Neural progenitor cell (in vitro differentiated cells): ENCODE results near the gene SYMPK. TPM values are rescaled to one million over a fixed set of nuclear protein-coding genes. Genes with fewer than 3 reads are reported as not detected.

Experiments used
- DNase-seq: peaks from one replicate; pipeline ENCODE4 v3.0.0-alpha.2; 2016; ENCODE audit warnings: low spot score
- H2AFZ ChIP-seq: fragments of 200-600 bp; sonication (generic); replicated peaks from 2 replicates; pipeline ENCODE4 v1.6.1; 2016; ENCODE audit warnings: antibody characterized with exemption
- H3F3A ChIP-seq: fragments of 200-600 bp; sonication (generic); 2 replicates; pipeline ENCODE4 v1.6.1; 2016; ENCODE audit warnings: antibody characterized with exemption, low read depth
- H3K27ac ChIP-seq: fragments of 200-600 bp; sonication (generic); 2 replicates; pipeline ENCODE4 v1.5.1; 2016; ENCODE audit warnings: mild to moderate bottlenecking
- H3K27me3 ChIP-seq: fragments of 200-600 bp; sonication (generic); 2 replicates; pipeline ENCODE4 v1.6.1; 2016; ENCODE audit warnings: mild to moderate bottlenecking, moderate library complexity
- H3K36me3 ChIP-seq: fragments of 200-600 bp; sonication (generic); 2 replicates; pipeline ENCODE4 v1.5.1; 2016
- H3K4me1 ChIP-seq: fragments of 200-600 bp; sonication (generic); 2 replicates; pipeline ENCODE4 v1.6.1; 2016; ENCODE audit warnings: mixed run types
- H3K4me2 ChIP-seq: fragments of 200-600 bp; sonication (generic); 2 replicates; pipeline ENCODE4 v1.6.1; 2016
- H3K4me3 ChIP-seq: fragments of 200-600 bp; sonication (generic); 2 replicates; pipeline ENCODE4 v1.5.1; 2016
- H3K79me2 ChIP-seq: fragments of 200-600 bp; sonication (generic); 2 replicates; pipeline ENCODE4 v1.6.1; 2016; ENCODE audit warnings: low read depth
- H3K9ac ChIP-seq: fragments of 200-600 bp; sonication (generic); 2 replicates; pipeline ENCODE4 v1.6.1; 2016
- H3K9me3 ChIP-seq: fragments of 200-600 bp; sonication (generic); 2 replicates; pipeline ENCODE4 v1.5.1; 2016; ENCODE audit warnings: low read depth
- H4K20me1 ChIP-seq: fragments of 200-600 bp; sonication (generic); 2 replicates; pipeline ENCODE4 v1.6.1; 2016; ENCODE audit warnings: low read depth
- H3K27ac Mint-ChIP-seq: 3 replicates; pipeline ENCODE4 v1.8.0; 2021; ENCODE audit warnings: mixed read lengths
- H3K27me3 Mint-ChIP-seq: 2 replicates; pipeline ENCODE4 v1.8.0; 2022; ENCODE audit warnings: low read depth, mild to moderate bottlenecking, inconsistent platforms, moderate library complexity, mixed read lengths; ENCODE audit not compliant: insufficient read depth
- H3K36me3 Mint-ChIP-seq: 3 replicates; pipeline ENCODE4 v1.8.0; 2021; ENCODE audit warnings: mixed read lengths
- H3K4me1 Mint-ChIP-seq: 3 replicates; pipeline ENCODE4 v1.8.0; 2021; ENCODE audit warnings: mixed read lengths
- H3K4me3 Mint-ChIP-seq: 3 replicates; pipeline ENCODE4 v1.8.0; 2021; ENCODE audit warnings: mild to moderate bottlenecking, moderate library complexity, mixed read lengths
- H3K9me3 Mint-ChIP-seq: 3 replicates; pipeline ENCODE4 v1.8.0; 2020; ENCODE audit warnings: mixed read lengths
- EZH2 ChIP-seq: fragments of 200-600 bp; sonication (generic); IDR thresholded peaks from 2 replicates; pipeline ENCODE4 v1.6.1; 2017; ENCODE audit warnings: antibody characterized with exemption, mild to moderate bottlenecking, moderate library complexity
- EZH2phosphoT487 ChIP-seq: fragments of 200-600 bp; sonication (generic); IDR thresholded peaks from 2 replicates; pipeline ENCODE4 v1.6.1; 2017; ENCODE audit warnings: antibody characterized with exemption
- total RNA-seq: library from RNA; depleted of rRNA; stranded (reverse); fragments of >200 nt; gene quantifications from 2 replicates; pipeline ENCODE4 v1.2.3, GENCODE V29; 2015; ENCODE audit warnings: low replicate concordance
- TF ChIP-seq, protein P1 (sequence below): fragments of 200-600 bp; sonication (generic); IDR thresholded peaks from 2 replicates; pipeline ENCODE4 v1.5.1; 2017; ENCODE audit warnings: antibody characterized with exemption, mild to moderate bottlenecking

SYMPK gene
- total RNA-seq, 1 donor from 2014 or later, result 38.3 TPM

DNA sequence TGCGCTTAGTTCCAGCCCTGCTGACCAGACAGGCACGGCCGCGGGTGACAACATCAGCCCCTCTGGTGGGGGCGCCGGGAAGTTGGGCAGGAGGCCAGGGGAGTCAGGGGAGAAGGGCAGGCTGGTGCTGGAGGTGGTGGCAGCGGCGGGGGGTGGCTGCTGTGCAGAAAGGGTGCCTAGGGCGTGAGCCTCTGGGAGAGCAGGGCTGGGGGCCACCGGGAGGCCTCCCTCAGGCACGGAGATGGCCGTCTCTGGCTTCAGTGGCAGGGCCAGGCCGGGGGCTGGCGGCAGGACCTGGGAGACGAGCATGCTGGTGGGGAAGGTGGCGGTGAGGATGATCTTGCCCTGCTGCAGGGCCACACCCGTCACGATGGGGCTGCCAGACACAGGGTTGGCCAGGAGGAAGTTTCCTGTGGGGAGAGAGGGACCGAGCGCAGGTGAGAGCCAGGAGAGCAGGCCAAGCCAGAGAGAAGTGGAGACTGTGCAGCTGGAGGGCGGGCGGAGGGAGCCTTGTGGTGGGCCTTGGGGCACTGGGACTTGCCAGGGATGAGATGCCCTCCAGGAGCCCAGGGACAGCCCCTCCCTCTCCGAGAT is 97.1 kb downstream of the SYMPK start:
- H3K4me3 Mint-ChIP-seq, result peak overlapping the region; percentile 76
- TF ChIP-seq EZH2, result no peak
- TF ChIP-seq, protein P1, sequence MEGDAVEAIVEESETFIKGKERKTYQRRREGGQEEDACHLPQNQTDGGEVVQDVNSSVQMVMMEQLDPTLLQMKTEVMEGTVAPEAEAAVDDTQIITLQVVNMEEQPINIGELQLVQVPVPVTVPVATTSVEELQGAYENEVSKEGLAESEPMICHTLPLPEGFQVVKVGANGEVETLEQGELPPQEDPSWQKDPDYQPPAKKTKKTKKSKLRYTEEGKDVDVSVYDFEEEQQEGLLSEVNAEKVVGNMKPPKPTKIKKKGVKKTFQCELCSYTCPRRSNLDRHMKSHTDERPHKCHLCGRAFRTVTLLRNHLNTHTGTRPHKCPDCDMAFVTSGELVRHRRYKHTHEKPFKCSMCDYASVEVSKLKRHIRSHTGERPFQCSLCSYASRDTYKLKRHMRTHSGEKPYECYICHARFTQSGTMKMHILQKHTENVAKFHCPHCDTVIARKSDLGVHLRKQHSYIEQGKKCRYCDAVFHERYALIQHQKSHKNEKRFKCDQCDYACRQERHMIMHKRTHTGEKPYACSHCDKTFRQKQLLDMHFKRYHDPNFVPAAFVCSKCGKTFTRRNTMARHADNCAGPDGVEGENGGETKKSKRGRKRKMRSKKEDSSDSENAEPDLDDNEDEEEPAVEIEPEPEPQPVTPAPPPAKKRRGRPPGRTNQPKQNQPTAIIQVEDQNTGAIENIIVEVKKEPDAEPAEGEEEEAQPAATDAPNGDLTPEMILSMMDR, result no peak
- no peak for TF ChIP-seq EZH2phosphoT487
- Histone ChIP-seq H2AFZ (no peak overlapping the region), H3F3A (peaks cover 39% of the 10 kb centered on the region), H3K4me3 (no peak overlapping the region), H3K9ac (no peak overlapping the region), H3K79me2 (peaks cover 25% of the 10 kb centered on the region), H3K9me3 (no peaks in the 10 kb centered on the region), H3K27me3 (no peaks in the 10 kb centered on the region), H3K4me1 (peaks cover 29% of the 10 kb centered on the region), H4K20me1 (peaks cover 14% of the 10 kb centered on the region), H3K27ac (no peak overlapping the region), H3K36me3 (no peaks in the 10 kb centered on the region), H3K4me2 (no peak overlapping the region)
- peaks cover 12% of the 10 kb centered on the region for H3K27me3 Mint-ChIP-seq
- H3K4me1 Mint-ChIP-seq, result peaks cover 12% of the 10 kb centered on the region
- H3K9me3 Mint-ChIP-seq, result no peaks in the 10 kb centered on the region
- H3K36me3 Mint-ChIP-seq, result no peaks in the 10 kb centered on the region
- DNase-seq, result no peak
- peak overlapping the region; percentile 30 for H3K27ac Mint-ChIP-seq

Other genes starting within 250 kb of the SYMPK start
- gene EML2, start 223.8 kb downstream of the SYMPK start, total RNA-seq, result 15.9 and 20.3 TPM in 2 replicates
- not detected in 2 replicates for gene GIPR, start 194.9 kb downstream of the SYMPK start, total RNA-seq
- 330 and 405 TPM in 2 replicates for gene SNRPD2, start 171.2 kb downstream of the SYMPK start, total RNA-seq
- gene QPCTL, start 170.5 kb downstream of the SYMPK start, total RNA-seq, result 4.5 and 15.7 TPM in 2 replicates
- gene FBXO46, start 132.3 kb downstream of the SYMPK start, total RNA-seq, result 7.5 and 21.3 TPM in 2 replicates
- 0.06 TPM in 1 of 2 replicates, not detected in the other for gene MEIOSIN, start 129.7 kb downstream of the SYMPK start, total RNA-seq
- gene SIX5, start 93.9 kb downstream of the SYMPK start, total RNA-seq, result 8.1 and 50.8 TPM in 2 replicates
- gene DMPK, start 80.7 kb downstream of the SYMPK start, total RNA-seq, result 5.5 and 33.2 TPM in 2 replicates
- 22.8 and 50.3 TPM in 2 replicates for gene DMWD, start 70.3 kb downstream of the SYMPK start, total RNA-seq
- 0.22 TPM in 1 of 2 replicates, not detected in the other for gene RSPH6A, start 47.8 kb downstream of the SYMPK start, total RNA-seq
- 7.3 and 8.4 TPM in 2 replicates for gene FOXA3, start 1.2 kb upstream of the SYMPK start, total RNA-seq
- 9.8 and 34.5 TPM in 2 replicates for gene IRF2BP1, start 23.0 kb upstream of the SYMPK start, total RNA-seq
- gene MYPOP, start 39.5 kb upstream of the SYMPK start, total RNA-seq, result 0.07 and 1.9 TPM in 2 replicates
- not detected in 2 replicates for gene NANOS2, start 51.6 kb upstream of the SYMPK start, total RNA-seq
- gene NOVA2, start 110.7 kb upstream of the SYMPK start, total RNA-seq, result 3.9 and 6.7 TPM in 2 replicates
- 5.7 and 11.6 TPM in 2 replicates for gene CCDC61, start 132.3 kb upstream of the SYMPK start, total RNA-seq
- not detected in 2 replicates for gene PGLYRP1, start 159.9 kb upstream of the SYMPK start, total RNA-seq
- gene IGFL4, start 177.9 kb upstream of the SYMPK start, total RNA-seq, result 0.15 and 0.21 TPM in 2 replicates